Measurements from ENCODE around the gene LYRM2. TPM values are rescaled to one million over a fixed set of nuclear protein-coding genes. Genes with fewer than 3 reads are reported as not detected.

LYRM2 gene
- total and polyA plus RNA-seq, 2 experiments from 2014 or later = 38.5 to 66.3 TPM

DNA sequence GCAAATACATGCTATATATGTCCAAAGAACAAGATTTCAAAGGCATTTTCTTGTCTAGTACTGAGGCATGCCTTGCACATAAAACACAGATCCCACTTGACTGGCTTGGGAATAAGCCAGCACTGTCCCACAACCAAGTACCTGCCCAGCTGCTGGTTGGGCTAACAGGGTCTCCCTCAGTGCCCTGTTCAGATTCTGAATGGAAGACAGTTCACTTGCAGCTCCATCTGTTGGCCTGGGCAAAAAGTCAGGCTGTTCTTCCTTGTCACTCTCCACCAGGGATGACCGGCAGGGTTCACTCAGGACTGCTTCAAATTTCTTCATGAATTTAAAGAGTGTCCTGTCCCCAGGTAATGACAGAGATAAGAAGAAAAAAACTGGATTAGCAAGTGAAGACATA, 44.4 kb upstream of the LYRM2 start:
- no peaks in the 10 kb centered on the region for H3K9me2 ChIP-seq (replicated peaks; ENCODE audit: insufficient read depth)
- TF ChIP-seq EZH2phosphoT487 (IDR thresholded peaks at IDR 0.05; ENCODE audit: low read depth, severe bottlenecking, unreplicated experiment) (no peak), EZH2 (IDR thresholded peaks at IDR 0.05; ENCODE audit: borderline replicate concordance) (no peak)
- TF ChIP-seq, protein P1, sequence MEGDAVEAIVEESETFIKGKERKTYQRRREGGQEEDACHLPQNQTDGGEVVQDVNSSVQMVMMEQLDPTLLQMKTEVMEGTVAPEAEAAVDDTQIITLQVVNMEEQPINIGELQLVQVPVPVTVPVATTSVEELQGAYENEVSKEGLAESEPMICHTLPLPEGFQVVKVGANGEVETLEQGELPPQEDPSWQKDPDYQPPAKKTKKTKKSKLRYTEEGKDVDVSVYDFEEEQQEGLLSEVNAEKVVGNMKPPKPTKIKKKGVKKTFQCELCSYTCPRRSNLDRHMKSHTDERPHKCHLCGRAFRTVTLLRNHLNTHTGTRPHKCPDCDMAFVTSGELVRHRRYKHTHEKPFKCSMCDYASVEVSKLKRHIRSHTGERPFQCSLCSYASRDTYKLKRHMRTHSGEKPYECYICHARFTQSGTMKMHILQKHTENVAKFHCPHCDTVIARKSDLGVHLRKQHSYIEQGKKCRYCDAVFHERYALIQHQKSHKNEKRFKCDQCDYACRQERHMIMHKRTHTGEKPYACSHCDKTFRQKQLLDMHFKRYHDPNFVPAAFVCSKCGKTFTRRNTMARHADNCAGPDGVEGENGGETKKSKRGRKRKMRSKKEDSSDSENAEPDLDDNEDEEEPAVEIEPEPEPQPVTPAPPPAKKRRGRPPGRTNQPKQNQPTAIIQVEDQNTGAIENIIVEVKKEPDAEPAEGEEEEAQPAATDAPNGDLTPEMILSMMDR (IDR thresholded peaks at IDR 0.05; ENCODE audit: poor library complexity) = no peak
- H3K9me3 ChIP-seq (ENCODE audit: low read depth) = no peaks in the 10 kb centered on the region
- no peak for DNase-seq (ENCODE audit: low spot score)
- no peak overlapping the region for H3K4me3 ChIP-seq
- H2AFZ ChIP-seq = no peak overlapping the region
- 95% methylated on average over 1 of the region's 1 CpG for WGBS (ENCODE audit: low lambda C conversion rate, missing lambda C conversion rate)
- H3K36me3 ChIP-seq (replicated peaks; ENCODE audit: insufficient read depth, low read depth) = peaks cover 3% of the 10 kb centered on the region
- H3K27me3 ChIP-seq = no peaks in the 10 kb centered on the region
- H3K4me2 ChIP-seq = no peak overlapping the region
- no peaks in the 10 kb centered on the region for H3K79me2 ChIP-seq
- H3K27ac ChIP-seq = no peak overlapping the region
- H3K4me1 ChIP-seq (ENCODE audit: insufficient read depth) = no peaks in the 10 kb centered on the region
- H4K20me1 ChIP-seq (ENCODE audit: insufficient read depth, poor library complexity, severe bottlenecking) = no peaks in the 10 kb centered on the region

DNA sequence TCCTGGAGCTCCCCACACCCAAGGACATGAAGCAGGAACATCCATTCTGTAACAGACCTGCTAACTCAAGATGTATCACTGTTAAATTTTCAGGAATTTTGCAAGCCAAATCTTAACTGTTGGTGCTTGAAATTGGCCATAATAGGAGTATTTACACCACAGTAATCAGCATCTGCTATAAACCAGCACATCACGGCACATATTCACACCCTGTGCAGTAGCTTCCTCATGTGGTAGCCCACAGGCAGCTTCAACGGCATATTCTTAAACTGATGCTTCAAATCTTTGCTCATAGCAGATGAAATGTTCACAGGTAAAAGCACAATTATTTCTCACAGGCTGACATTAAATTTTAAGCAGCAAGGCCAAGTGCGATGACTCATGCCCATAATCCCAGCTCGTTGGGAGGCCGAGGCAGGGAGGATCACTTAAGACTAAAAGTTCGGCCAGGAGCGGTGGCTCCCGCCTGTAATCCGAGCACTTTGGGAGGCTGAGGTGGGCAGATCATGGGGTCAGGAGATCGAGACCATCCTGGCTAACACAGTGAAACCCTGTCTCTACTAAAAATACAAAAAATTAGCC, 43.5 kb upstream of the LYRM2 start:
- H3K36me3 ChIP-seq (replicated peaks; ENCODE audit: insufficient read depth, low read depth) = peaks cover 3% of the 10 kb centered on the region
- TF ChIP-seq EZH2 (IDR thresholded peaks at IDR 0.05; ENCODE audit: borderline replicate concordance) (no peak), EZH2phosphoT487 (IDR thresholded peaks at IDR 0.05; ENCODE audit: low read depth, severe bottlenecking, unreplicated experiment) (no peak)
- TF ChIP-seq, protein P1 (IDR thresholded peaks at IDR 0.05; ENCODE audit: poor library complexity) = no peak
- H3K27ac ChIP-seq = no peak overlapping the region
- no peaks in the 10 kb centered on the region for H4K20me1 ChIP-seq (ENCODE audit: insufficient read depth, poor library complexity, severe bottlenecking)
- H3K4me3 ChIP-seq = no peak overlapping the region
- H2AFZ ChIP-seq = no peak overlapping the region
- no peaks in the 10 kb centered on the region for H3K27me3 ChIP-seq
- 93% methylated on average over 10 of the region's 10 CpGs for WGBS (ENCODE audit: low lambda C conversion rate, missing lambda C conversion rate)
- DNase-seq (ENCODE audit: low spot score) = no peak
- no peak overlapping the region for H3K4me2 ChIP-seq
- no peaks in the 10 kb centered on the region for H3K79me2 ChIP-seq
- no peaks in the 10 kb centered on the region for H3K4me1 ChIP-seq (ENCODE audit: insufficient read depth)
- H3K9me2 ChIP-seq (replicated peaks; ENCODE audit: insufficient read depth) = no peaks in the 10 kb centered on the region
- no peaks in the 10 kb centered on the region for H3K9me3 ChIP-seq (ENCODE audit: low read depth)

DNA sequence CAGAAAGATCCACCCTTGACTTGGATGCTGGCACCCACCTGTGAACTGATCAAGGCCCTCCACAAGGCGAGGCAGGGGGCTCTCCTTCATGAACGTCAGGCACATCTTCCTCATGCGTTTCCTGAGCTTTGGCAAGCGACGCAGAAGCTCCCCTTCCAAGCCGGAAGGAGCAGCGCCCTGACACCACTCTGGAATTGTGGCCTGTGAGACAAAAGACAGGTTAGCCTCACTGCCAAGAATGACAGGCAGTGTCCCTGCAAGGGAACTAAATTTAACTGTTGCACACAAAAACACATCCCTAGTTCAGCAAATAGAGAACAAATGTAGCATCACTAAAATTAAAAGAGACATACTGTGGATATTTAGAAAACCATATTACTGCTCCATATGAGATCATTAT, 42.0 kb upstream of the LYRM2 start:
- no peaks in the 10 kb centered on the region for H3K9me2 ChIP-seq (replicated peaks; ENCODE audit: insufficient read depth)
- 85% methylated on average over 7 of the region's 7 CpGs for WGBS (ENCODE audit: low lambda C conversion rate, missing lambda C conversion rate)

More for the DNA sequence above, 42.0 kb upstream of the LYRM2 start:
- H3K9me3 ChIP-seq (ENCODE audit: low read depth) = no peaks in the 10 kb centered on the region
- H3K4me1 ChIP-seq (ENCODE audit: insufficient read depth) = peaks cover 4% of the 10 kb centered on the region
- no peak overlapping the region for H3K27ac ChIP-seq
- TF ChIP-seq, protein P1 (IDR thresholded peaks at IDR 0.05; ENCODE audit: poor library complexity) = no peak
- TF ChIP-seq EZH2 (IDR thresholded peaks at IDR 0.05; ENCODE audit: borderline replicate concordance) = no peak
- no peak for TF ChIP-seq EZH2phosphoT487 (IDR thresholded peaks at IDR 0.05; ENCODE audit: low read depth, severe bottlenecking, unreplicated experiment)
- no peak for DNase-seq (ENCODE audit: low spot score)
- no peak overlapping the region for H3K4me2 ChIP-seq
- no peaks in the 10 kb centered on the region for H4K20me1 ChIP-seq (ENCODE audit: insufficient read depth, poor library complexity, severe bottlenecking)
- H3K79me2 ChIP-seq = no peaks in the 10 kb centered on the region
- H3K27me3 ChIP-seq = no peaks in the 10 kb centered on the region
- no peak overlapping the region for H3K4me3 ChIP-seq
- peaks cover 3% of the 10 kb centered on the region for H3K36me3 ChIP-seq (replicated peaks; ENCODE audit: insufficient read depth, low read depth)
- H2AFZ ChIP-seq = no peak overlapping the region

Measured in hepatocyte (in vitro differentiated cells).